ENCODE measurements around the gene ZNF546.

DNA sequence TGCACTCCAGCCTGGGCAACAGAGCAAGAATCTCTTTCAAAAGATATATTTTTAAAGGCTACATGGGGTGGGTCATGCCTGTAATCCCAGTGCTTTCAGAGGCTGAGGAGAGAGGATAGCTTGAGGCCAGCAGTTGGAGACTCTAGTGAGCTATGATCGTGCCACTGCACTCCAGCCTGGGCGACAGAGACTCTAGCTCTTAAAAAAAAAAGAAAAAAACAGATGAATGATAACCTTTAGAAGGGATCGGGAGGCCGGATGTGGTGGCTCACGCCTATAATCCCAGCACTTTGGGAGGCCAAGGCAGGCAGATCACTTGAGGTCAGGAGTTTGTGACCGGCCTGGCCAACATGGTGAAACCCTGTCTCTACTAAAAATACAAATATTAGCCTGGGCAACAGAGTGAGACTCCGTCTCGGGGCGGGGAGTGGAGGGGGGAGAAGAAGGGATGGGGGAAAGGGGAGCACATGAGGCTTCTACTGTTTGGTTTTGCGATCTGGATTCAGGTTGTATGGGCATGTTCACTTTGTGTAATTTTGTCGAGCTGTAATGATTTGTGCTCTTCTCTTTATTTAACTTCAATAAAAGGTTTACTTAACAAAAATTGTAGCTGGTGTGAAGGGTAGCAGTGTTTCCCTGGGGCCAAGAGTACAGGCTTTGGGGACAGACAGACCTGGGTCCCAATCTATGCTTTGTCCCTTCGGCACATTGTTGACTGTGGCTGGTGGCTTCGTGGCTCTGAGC lies 27.0 kb upstream of the ZNF546 start:
- TF ChIP-seq, protein P1, sequence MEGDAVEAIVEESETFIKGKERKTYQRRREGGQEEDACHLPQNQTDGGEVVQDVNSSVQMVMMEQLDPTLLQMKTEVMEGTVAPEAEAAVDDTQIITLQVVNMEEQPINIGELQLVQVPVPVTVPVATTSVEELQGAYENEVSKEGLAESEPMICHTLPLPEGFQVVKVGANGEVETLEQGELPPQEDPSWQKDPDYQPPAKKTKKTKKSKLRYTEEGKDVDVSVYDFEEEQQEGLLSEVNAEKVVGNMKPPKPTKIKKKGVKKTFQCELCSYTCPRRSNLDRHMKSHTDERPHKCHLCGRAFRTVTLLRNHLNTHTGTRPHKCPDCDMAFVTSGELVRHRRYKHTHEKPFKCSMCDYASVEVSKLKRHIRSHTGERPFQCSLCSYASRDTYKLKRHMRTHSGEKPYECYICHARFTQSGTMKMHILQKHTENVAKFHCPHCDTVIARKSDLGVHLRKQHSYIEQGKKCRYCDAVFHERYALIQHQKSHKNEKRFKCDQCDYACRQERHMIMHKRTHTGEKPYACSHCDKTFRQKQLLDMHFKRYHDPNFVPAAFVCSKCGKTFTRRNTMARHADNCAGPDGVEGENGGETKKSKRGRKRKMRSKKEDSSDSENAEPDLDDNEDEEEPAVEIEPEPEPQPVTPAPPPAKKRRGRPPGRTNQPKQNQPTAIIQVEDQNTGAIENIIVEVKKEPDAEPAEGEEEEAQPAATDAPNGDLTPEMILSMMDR (conservative IDR thresholded peaks at IDR 0.05) = no peak
- TF ChIP-seq EZH2 (IDR thresholded peaks at IDR 0.05; ENCODE audit: low read depth) = no peak
